HG03558 (cell line): ENCODE measurements around the gene TBC1D7.
"Not testable (repeated sequence)": the region's sequence is repeated elsewhere in the genome, so short reads cannot be mapped to it uniquely, and the experiment has no call there.

Source experiments
- ATAC-seq: cut with Tn5 transposase; IDR thresholded peaks from one replicate; pipeline ENCODE4 v1.9.1; 2021; ENCODE audit warnings: moderate number of reproducible peaks; ENCODE audit not compliant: unreplicated experiment; ENCODE audit errors: extremely low read depth

Gene TBC1D7

DNA sequence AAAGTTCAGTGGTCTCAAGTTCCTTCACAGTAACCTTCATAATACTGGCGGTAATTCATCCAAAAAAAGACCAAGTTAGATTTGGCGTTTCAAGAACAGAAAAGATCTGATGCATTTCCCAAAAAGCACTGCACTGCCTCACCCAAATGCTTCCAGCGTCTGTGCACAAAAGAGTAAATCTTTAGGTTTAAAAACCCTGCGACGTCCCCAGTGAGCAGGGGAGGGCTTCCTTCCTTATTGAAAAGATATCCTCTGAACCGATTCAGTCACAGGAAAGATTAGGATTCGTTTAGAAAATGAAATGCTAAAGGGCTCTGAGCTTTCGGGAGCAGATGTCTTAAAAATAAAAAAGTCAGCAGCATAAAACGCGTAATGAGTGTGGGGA is 654 bp downstream of the TBC1D7 start:
- no peak for ATAC-seq

DNA sequence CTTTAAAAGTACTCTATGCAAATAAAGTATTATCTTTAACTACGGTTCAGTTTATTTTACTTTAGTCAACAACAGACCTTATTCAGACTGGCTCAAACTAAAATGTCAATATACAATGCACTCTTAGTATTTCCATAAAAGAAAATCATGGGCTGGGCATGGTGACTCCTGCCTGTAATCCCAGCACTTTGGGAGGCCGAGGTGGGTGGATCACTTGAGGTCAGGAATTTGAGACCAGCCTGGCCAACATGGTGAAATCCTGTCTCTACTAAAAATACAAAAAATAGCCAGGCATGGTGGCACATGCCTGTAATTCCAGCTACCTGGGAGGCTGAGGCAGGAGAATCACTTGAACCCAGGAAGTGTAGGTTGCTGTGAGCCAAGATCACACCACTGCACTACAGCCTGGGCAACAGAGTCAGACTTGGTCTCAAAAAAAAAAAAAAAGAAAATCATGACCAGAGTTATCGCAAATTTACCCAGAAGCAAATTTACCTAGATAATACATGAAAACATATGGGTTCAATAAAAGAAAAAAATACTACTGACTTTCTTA is 2.2 kb downstream of the TBC1D7 start:
- not testable (repeated sequence) for ATAC-seq

DNA sequence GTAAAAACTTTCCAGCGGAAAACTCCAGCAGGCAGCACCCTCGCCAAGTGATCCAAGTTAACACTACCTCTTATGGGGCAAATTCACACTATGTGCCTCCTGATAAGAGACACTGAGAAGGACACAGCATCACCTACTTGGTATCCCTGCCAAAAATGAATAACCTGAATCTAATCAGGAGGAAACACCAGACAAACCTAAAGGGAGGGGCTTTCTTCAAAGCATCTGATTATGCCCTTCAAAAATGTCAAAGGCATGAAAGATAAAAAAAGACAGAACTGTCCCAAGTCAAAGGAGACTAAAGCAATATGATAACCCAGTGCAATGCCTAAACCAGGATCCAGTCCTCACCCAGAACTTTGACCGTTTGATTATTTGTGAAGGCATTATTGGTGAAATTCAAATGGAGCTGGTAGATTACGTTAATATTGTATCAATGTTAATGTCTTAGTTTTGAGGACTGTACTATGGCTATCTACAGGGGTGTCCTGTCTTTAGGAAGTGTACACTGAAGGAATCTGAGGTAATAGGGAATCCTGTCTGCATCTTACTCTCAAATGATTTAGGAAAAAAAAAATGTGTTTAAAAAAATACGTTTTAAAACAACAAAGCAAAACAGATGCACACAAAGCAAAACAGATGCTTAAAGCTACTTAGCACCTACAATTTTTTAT is 8.3 kb downstream of the TBC1D7 start:
- ATAC-seq: no peak

DNA sequence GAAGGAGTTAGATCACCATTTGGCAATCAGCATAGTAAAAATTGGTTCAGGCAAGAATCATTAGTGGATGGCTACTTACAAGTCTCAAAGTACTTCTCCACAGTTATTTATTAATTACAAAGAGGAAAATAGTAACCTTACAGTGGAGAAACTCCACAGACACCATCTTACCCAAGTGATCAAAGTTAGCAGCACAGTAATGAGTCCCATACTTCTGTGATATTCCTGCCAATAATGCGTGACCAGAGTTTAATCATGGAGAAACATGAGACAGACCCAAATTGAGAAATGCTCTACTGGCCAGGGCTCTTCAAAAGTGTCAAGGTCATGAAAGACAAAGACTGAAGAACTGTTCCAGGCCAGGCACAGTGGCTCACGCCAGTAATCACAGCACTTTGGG is 9.5 kb downstream of the TBC1D7 start:
- ATAC-seq: no peak

DNA sequence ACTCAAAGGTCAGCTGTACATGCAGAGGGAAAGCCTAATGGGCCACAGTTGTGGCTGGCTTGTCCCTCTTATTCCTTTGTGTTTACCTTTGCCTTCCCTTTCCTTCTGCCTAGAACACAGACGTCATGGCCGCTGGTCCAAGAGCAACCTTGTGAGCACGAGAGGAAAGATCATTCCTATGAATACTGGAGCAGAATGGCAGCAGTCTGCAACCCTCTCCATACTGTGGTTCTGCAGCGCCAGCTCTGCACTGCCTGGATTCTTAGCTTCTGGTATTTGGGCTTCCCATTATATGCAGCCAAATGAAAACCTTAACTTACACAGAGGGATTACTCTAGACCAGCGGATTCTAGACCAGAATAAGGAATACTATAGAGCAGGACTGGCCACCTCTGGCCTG is 12.4 kb downstream of the TBC1D7 start:
- no peak for ATAC-seq

DNA sequence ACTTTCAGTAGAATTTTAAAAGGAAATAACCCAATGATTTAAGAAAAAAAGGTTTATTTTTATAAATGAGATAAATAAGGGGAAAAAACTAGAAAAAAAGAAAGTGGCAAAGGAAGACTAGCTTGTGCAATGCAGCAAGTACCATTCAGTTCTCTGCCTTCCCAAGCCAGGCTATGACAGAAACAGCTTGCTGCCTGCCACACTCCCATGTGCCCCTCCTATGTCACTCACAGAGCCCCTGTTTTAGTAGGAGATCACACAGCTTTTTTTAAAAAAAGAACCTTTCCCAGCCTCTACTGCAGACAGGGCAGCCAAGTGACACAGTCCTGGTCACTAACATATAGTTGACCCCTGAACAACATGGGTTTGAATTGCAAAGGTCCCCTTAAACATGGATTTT is 13.5 kb downstream of the TBC1D7 start:
- no peak for ATAC-seq

DNA sequence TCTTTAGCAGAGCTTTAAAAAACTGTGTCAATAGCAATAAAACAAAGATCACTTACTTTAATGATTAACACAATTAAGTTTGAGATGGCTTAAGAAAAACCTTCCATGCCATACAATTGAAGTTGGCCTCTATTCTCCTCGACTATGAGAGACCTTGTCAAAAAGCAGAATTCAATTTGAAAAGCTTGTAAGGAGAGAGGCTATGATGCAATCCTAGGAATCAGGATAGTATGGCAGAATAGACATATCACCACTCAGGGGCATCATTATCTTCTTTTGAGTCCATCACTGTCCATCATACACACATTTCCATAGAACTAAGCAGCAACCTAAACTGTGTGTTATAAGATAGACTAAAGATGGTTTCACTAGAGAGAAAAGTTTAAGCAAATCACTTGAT is 17.2 kb downstream of the TBC1D7 start:
- no peak for ATAC-seq

DNA sequence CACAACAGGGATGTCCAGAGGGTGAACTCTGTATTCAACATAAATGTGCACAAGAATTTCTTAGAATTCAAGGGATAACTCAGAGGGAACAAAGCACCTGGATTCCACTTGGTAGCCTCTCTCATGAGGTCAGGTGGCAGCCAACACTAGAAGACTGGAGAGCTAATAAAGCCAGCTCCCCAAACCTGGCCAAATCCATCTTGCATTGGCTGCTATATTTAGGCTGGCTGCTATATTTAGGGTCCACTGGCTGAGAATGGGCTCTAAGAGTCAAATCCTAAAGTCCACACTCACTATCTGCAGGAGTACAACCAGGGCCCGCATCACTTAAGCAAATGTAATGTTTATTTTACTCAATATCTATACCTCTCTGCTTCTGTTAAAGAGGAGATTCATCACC is 20.0 kb downstream of the TBC1D7 start:
- no peak for ATAC-seq

DNA sequence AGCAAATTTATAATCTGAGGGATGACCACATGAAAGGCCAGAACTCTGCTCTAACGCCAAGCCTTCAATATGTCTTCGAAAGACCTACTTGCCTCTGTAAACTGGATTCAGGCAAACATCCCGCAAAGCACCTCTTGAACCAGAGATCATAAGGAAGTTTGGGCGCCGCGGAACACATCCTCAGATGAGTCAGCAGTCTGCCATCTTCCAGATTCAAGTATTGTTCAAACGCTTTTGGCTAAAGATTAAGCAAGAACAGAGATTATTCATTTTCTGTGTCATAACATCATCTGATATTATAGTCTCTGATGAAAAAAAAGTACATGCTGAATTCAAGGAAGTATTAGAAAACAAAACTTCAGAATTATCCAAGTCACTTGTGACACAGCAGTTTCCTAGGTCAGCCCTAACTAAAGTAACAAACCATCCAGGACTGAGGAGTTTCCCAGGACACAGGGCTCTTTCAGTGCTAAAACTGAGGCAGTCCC is 20.8 kb downstream of the TBC1D7 start:
- ATAC-seq: no peak

DNA sequence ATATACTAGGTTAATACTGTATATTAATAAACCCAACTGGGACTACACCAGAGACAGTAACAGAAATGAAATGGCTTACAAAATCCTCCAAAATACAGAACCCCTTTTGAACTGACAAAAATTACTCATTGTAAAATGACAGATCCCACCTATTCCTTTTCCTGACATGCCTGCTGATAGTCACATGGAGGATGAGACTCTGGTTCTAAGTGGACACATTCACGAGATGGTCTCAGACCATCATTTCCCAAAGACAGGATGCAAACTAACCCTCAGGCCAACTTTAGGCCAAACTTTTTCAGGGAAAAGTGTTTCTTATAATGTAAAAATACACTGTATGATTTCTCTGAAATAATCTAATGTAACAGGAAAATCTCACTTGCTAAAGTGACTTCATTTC is 22.5 kb downstream of the TBC1D7 start:
- no peak for ATAC-seq

DNA sequence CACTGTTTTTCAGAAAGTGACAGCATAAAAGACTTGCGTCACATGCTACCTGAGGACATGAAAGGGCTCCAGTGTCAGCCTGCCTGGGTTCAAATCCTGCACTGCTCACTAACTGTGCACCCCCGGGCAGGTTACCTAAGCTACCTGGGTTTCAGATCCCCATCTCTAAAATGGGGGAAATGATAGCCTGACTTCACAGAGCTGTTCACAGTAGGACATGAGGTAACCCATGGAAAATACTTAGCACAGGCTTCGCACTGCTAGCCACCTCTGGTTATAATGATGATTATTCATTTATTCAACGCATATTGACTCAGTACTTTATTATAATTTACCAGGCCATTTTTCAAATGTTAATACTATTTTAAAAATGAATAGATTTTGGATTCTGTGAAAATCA is 23.0 kb downstream of the TBC1D7 start:
- no peak for ATAC-seq

DNA sequence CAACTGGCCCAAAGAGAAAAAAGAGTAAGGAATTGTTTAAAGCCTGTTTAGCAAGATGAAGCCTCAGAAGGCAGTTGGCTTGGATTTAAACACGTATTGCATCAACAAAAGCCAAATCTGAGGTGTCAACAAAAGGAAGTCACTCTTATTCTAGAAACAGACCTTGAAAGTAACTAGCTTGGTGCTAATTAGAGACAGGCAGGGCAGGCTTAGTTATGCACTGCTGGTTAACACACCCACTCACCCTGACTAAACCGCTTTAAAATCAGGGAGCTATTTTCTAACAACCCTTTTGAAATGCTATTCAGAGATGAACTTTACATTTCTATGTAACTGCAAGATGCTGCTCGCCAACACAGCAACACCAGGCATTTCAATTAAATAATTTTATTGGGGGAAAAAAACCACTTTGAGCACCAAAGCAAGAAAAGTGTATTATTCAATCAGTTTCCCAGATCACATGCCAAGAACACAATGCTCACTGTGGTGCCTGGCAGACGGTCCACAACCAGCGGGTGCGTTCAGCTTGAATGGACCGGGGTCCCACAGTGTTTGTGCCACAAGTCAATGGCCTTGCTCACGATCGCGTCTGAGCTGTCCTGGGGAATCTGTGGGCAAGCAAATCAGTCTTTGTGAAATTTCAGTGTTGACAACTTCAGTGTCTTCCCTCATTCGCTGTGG is 23.6 kb downstream of the TBC1D7 start:
- ATAC-seq: no peak

DNA sequence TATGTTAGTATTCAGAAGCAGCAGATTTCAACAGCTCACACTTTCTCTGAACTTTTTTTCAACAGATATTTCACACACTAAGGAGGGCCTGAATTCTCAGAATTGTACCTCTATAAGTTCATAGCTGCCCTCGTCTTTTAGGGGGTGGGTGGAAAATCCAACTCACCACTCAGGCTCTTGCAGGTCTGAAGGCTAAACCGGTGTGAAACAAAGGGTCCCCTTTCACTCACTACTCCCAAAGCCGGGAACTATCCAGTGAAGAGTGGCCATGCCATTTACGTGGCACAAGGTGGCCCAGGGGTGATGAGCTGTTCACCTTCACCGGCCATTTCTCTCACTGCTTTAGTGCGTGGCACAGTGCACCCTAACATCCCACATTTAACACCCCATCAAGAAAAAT is 24.2 kb downstream of the TBC1D7 start:
- ATAC-seq: no peak

DNA sequence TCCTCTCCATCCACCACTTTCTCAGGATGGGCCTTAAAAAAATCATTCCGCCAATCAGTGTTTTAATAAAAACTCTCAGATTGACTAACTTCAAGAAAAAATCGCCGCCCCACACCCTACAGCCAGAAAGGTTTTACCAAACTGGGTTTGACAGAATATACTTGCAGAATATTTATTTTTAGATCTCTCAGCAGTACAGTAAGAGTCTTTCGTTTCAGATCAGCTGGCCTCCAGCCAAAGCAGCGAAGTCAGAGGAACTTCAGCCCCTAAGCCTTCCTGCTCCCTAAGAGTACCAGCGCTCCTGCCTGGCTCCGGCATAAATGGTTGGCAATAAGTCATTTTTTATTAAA is 24.7 kb downstream of the TBC1D7 start:
- ATAC-seq: peak; percentile 30

DNA sequence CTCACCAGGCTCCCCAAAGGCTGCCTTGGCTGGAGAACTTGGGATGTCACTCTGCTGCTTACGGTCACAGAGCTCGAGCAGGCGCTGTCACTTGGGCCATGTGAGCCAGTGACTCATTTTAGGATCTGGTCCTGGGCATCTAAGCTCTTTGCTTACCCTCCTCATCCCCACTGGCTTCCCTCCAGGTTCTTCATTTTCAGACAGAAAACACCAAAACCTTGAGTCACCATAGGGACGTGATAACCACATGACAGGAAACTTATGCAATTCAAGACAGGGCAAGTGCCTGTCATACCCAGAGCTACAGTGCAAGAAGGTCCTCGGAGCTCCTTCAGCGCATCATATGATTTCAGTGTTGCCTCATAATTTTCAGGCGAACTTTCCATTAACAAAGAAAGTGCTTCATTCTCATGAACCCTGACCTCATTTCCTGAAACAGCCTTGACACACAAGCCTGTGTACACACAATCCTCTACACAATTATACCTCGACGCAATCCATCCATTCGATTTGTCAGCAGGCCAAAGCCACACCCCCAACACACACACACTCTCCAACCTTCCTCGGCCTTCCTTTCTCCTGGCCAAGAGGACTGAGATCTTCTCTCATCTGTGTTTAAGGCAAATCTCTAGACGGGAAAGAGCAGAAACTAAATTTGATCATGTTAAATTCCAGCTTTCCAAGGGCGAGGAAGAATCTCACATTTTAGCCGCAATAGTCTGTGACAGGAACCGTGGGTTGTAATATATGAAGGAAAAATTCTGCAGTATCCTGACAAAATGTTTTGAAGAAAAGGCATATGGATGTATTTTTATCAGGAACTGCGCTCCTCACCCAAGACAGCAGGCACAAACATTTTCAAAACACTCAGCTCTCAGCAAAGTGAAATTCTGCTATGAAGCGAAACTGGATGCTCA is 25.3 kb downstream of the TBC1D7 start:
- ATAC-seq: peak; percentile 67

DNA sequence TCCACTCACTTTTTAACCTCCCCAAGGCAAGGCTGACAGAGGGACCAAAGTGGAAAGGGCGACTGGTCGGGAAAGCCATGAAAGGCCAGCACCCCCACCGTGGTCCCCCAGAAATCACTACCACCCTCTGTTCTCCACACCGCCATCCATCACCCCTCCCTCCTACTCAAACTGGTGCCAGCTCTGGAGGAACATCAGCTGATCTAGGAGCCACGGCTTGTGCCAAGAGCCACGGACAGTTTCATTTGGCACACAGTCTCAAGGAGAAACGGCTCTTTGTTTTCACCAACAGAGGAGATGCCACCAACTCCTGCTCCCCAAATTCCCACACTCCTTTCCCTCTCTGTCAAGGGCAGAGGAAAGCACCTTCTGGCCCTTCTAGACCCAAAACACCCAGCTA is 26.0 kb downstream of the TBC1D7 start:
- ATAC-seq: no peak

DNA sequence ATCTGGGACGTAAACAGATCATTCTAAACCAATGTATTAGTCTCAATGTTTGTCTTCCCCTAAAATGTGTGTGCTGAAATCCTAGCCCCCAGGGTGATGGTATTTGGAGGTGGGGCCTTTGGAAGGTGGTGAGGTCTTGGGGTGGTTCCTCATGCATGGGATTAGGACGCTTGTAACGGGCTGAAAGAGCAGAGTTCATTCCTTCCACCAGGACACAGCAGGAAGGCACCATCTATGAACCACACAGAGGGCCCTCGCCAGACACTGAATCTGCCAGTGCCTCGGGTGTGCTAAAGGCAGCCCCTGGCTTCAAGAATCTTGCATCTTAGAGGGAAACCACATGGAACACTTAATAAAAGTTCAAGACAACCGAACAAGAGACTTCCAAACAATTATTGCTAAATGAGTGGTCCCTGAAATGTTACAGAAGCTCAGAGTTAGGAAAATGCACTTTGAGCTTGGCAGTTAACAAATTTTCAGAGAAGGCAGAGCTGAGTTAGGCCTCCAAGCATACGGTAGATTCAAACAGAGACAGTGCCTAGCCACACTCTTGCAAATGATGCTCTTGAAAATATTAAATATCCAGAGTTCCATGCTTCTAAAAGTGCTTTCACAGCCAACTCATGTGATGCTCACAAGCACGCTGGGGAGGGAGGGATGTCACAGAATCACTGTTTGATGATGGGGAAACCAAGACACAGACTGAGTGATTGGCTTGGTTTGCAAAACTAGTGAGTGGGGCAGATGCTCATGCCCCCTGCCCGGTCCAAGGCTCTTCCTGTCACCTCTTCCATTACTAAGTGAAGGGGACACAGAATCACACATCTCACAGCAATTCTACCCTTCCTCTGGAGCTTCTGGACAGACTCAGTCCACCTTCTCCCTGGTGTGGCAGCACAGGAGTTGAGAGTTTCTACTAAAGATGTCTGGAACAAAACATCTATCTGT is 27.4 kb downstream of the TBC1D7 start:
- no peak for ATAC-seq

DNA sequence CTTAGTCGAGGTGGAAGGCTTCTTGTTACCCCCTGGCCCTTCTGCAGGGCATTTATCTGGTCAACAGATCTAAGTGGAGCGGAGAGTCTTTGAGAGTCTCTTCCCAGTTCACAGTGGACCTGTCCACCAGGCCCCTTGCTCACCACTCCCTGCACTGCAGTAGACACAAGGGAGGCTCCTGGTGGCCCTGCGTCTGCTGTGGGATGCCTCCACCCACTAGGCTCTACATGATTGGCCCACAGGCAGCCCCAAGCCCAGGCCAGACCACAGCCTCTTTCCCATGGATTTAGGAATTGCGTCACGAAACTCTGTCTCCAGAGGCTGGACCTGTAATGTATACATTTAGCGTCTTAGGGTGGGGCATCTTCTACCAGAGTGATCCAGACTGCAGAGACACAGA is 28.4 kb downstream of the TBC1D7 start:
- ATAC-seq: no peak

DNA sequence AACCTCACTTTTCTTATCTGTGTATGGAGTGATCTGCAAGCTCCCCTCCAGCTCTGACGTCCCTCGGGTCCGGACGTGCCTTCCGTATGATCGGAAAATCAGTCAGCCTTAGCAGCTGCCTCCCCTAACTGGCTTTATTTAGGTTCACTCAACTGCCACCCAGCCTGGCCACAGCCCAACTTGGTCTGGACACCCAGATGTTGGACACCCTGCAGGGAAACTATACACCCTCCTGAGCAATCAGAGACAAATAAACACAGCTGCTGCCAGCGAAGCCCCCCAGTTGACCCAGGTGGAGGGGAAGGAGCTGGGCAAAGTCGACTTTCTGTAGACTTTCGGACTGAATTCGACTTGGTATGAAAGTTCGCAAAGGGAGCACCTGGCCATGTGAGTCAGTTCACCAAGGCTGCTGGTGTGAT is 28.9 kb downstream of the TBC1D7 start:
- no peak for ATAC-seq

DNA sequence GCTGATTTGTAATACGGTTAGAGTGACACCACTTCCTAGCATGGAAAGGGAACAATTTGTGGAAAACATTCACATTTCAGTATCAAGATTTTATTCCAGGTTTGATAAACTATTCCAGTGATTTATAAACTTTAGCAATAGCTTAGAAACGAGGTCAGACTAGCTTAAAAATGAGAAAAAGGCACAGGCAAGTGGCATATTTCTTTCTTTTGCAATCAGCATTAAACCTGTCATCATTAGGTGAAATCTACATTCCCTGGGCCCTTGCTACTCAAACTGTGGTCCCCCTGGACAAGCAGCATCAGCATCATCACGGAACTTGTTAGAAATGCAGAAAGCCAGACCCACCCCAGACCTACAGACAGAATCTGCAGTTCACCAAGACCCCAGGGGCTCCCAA is 29.9 kb downstream of the TBC1D7 start:
- no peak for ATAC-seq
